SK-N-MC (cell line): Measurements from ENCODE around the gene ARHGEF37.

Experiments used
- EZH2 ChIP-seq: fragments of 200-600 bp; sonication (generic); IDR thresholded peaks from one replicate; pipeline ENCODE4 v1.6.1; 2017; ENCODE audit warnings: antibody characterized with exemption
- FOXP2 ChIP-seq: optimal IDR thresholded peaks from 2 replicates; pipeline ENCODE3; 2011; ENCODE audit warnings: mild to moderate bottlenecking, moderate library complexity; ENCODE audit not compliant: insufficient read depth; ENCODE audit errors: extremely low read length, control extremely low read depth
- POLR2AphosphoS5 ChIP-seq: IDR thresholded peaks from 2 replicates; pipeline ENCODE4 v1.6.1; 2012; ENCODE audit warnings: mild to moderate bottlenecking, low read depth, low read length, borderline replicate concordance

DNA sequence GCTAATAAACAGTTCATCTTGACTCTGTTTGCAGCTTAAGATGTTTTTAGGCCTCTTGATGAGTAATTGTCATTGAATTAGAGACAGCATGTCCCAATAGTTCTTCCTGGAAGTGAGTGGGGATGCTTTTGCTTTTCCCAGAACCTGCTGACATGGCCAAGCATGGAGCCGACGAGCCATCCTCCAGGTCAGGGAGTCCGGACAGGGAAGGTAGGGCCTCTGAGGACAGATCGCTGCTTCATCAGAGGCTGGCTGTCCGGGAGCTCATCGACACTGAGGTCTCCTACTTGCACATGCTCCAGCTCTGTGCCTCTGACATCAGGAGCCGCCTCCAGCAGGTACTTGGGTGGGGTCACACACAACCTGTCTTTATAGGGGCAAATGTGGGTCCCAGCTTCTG is 16.3 kb downstream of the ARHGEF37 start:
- no peak for TF ChIP-seq EZH2
- TF ChIP-seq POLR2AphosphoS5: no peak
- TF ChIP-seq FOXP2: no peak
